ENCODE data around the gene MEIS2.

DNA sequence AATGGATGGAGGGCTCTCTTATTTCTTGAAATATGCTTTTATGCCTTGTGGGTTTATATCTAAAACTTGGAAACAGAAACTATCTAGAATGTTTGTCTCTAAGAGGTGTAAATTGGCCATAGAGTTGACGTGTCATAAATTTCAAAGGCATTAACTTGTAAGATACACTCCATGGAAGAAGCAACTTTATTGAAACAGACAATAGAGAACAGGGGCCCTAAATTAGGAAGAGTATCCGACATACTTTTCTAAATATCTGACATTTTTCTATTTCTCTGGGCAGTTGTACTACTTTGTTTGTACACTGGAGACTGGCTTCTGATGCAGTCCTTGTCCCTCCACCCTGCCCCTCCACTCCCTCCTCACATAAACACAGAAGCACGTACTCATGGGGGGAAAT, 50.0 kb downstream of the MEIS2 start:
- TF ChIP-seq EP300 (IDR thresholded peaks at IDR 0.05) (no peak), CTCF (IDR thresholded peaks at IDR 0.05) (no peak), POLR2A (IDR thresholded peaks at IDR 0.05) (no peak), POLR2AphosphoS5 (IDR thresholded peaks at IDR 0.05) (no peak)

Measured in stomach (tissue), 4 donors.